ENCODE data around the gene KHSRP.

- TF ChIP-seq POLR2A (IDR thresholded peaks at IDR 0.05) (no peak), CTCF (IDR thresholded peaks at IDR 0.05) (no peak)
Measured at GRCh38 chr19:6433165-6433564, 8.6 kb upstream of the KHSRP start.
